Esophagus muscularis mucosa (tissue), 3 donors: ENCODE data around the gene SLC4A5.

Experiments used
- CTCF ChIP-seq, 3 experiments: fragments of 200-600 bp in 2 of 3; fragments of 450-650 bp in 1 of 3; sonication (generic) in 2 of 3; IDR thresholded peaks; one replicate each; pipeline ENCODE4 v1.5.1; 2017 to 2019; ENCODE audit warnings: antibody characterized with exemption in 3 of 3, mild to moderate bottlenecking in 2 of 3, moderate library complexity in 1 of 3
- POLR2A ChIP-seq: fragments of 450-650 bp; IDR thresholded peaks from one replicate; pipeline ENCODE4 v1.6.1; 2017; ENCODE audit warnings: antibody characterized with exemption, moderate library complexity, mild to moderate bottlenecking, low read depth
- POLR2AphosphoS5 ChIP-seq, 2 donors: sonication (generic); formaldehyde crosslinking; IDR thresholded peaks; one replicate each; pipeline ENCODE4 v1.6.1; 2017; ENCODE audit warnings: antibody characterized with exemption in 2 of 2

- TF ChIP-seq POLR2A (no peak), CTCF (IDR thresholded peaks at IDR 0.05) (no peak), POLR2AphosphoS5 (IDR thresholded peaks at IDR 0.05) (no peak)
Observed at GRCh38 chr2:74368499-74368898, 25.3 kb upstream of the SLC4A5 start.
